DND-41 (cell line): Measurements from ENCODE around the gene NME7.

Source experiments
- ATAC-seq: fragments of 200-7000 bp; cut with Tn5 transposase; 3 replicates; pipeline ENCODE4 v1.9.1; 2021; ENCODE audit warnings: low read depth; ENCODE audit not compliant: insufficient read depth
- DNase-seq: peaks from one replicate; pipeline ENCODE4 v3.0.0-alpha.2; 2020
- H2AFZ ChIP-seq: 2 replicates; pipeline ENCODE4 v1.6.0; 2012; ENCODE audit warnings: low read depth, low read length
- H3K27ac ChIP-seq: 2 replicates; pipeline ENCODE4 v1.5.1; 2012; ENCODE audit warnings: low read length, inconsistent platforms
- H3K27me3 ChIP-seq: fragments of 200-600 bp; sonication (generic); 2 replicates; pipeline ENCODE4 v1.6.0; 2012; ENCODE audit warnings: low read length, mild to moderate bottlenecking, inconsistent platforms; ENCODE audit not compliant: insufficient read depth, poor library complexity
- H3K36me3 ChIP-seq: 2 replicates; pipeline ENCODE4 v1.5.1; 2012; ENCODE audit warnings: low read length, inconsistent platforms; ENCODE audit not compliant: insufficient read depth
- H3K4me1 ChIP-seq: 2 replicates; pipeline ENCODE4 v1.5.1; 2012; ENCODE audit warnings: mild to moderate bottlenecking, low read length; ENCODE audit not compliant: insufficient read depth
- H3K4me2 ChIP-seq: 2 replicates; pipeline ENCODE4 v1.6.0; 2012; ENCODE audit warnings: mild to moderate bottlenecking, moderate library complexity, low read length, inconsistent platforms; ENCODE audit not compliant: insufficient read depth
- H3K4me3 ChIP-seq, 2 experiments: fragments of 200-600 bp in 1 of 2; shearing (Covaris generic) in 1 of 2; 2 replicates each; pipeline ENCODE4 v1.5.1; 2012 to 2016; ENCODE audit warnings: inconsistent platforms in 2 of 2, low read length in 2 of 2, mild to moderate bottlenecking in 2 of 2, low read depth in 1 of 2, moderate library complexity in 1 of 2
- H3K79me2 ChIP-seq: 2 replicates; pipeline ENCODE4 v1.6.0; 2012; ENCODE audit warnings: low read length, inconsistent platforms; ENCODE audit not compliant: insufficient read depth
- H3K9ac ChIP-seq: 2 replicates; pipeline ENCODE4 v1.6.0; 2012; ENCODE audit warnings: low read depth, mild to moderate bottlenecking, inconsistent platforms, low read length, moderate library complexity
- H3K9me3 ChIP-seq: 2 replicates; pipeline ENCODE4 v1.5.1; 2012; ENCODE audit warnings: low read length, moderate library complexity, mild to moderate bottlenecking, inconsistent platforms; ENCODE audit not compliant: insufficient read depth, severe bottlenecking
- H4K20me1 ChIP-seq: 2 replicates; pipeline ENCODE4 v1.6.0; 2012; ENCODE audit warnings: low read length; ENCODE audit not compliant: insufficient read depth
- EZH2 ChIP-seq: IDR thresholded peaks from 3 replicates; pipeline ENCODE4 v1.6.1; 2012; ENCODE audit warnings: borderline replicate concordance, low read depth, mild to moderate bottlenecking, moderate library complexity, low read length, inconsistent platforms; ENCODE audit not compliant: severe bottlenecking
- TF ChIP-seq, protein P1 (sequence below): IDR thresholded peaks from 2 replicates; pipeline ENCODE4 v1.5.1; 2012; ENCODE audit warnings: borderline replicate concordance, low read length, moderate library complexity, mild to moderate bottlenecking; ENCODE audit not compliant: poor library complexity, severe bottlenecking; ENCODE audit errors: extremely low read depth

The NME7 gene

DNA sequence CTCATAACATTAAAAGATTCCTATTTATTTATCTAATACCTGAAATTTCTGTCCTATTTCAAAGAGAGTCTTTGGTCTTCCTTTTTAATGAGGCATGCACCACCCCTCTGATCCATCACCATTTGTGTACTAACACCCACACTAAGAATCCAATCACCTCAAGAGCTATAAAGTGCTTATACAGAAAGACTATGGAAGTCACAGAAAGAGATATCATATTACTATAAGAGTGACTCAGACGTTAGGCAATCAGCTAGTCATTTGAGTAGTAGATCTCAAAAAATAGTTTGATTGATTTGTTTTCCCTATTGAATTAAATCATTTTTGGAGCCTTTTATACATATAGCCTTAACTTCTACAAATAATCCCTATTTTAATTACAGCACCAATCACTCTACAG is 46.1 kb downstream of the NME7 start:
- H3K79me2 ChIP-seq: no peaks in the 10 kb centered on the region
- no peaks in the 10 kb centered on the region for H3K36me3 ChIP-seq
- H3K27ac ChIP-seq: no peak overlapping the region
- TF ChIP-seq, protein P1, sequence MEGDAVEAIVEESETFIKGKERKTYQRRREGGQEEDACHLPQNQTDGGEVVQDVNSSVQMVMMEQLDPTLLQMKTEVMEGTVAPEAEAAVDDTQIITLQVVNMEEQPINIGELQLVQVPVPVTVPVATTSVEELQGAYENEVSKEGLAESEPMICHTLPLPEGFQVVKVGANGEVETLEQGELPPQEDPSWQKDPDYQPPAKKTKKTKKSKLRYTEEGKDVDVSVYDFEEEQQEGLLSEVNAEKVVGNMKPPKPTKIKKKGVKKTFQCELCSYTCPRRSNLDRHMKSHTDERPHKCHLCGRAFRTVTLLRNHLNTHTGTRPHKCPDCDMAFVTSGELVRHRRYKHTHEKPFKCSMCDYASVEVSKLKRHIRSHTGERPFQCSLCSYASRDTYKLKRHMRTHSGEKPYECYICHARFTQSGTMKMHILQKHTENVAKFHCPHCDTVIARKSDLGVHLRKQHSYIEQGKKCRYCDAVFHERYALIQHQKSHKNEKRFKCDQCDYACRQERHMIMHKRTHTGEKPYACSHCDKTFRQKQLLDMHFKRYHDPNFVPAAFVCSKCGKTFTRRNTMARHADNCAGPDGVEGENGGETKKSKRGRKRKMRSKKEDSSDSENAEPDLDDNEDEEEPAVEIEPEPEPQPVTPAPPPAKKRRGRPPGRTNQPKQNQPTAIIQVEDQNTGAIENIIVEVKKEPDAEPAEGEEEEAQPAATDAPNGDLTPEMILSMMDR: no peak
- no peak for TF ChIP-seq EZH2
- DNase-seq (no peak), ATAC-seq (no peak)
- H3K4me3 ChIP-seq: no peak overlapping the region
- no peak overlapping the region for H3K4me2 ChIP-seq
- H3K4me1 ChIP-seq: no peaks in the 10 kb centered on the region
- no peaks in the 10 kb centered on the region for H3K27me3 ChIP-seq
- no peaks in the 10 kb centered on the region for H3K9me3 ChIP-seq
- H3K9ac ChIP-seq: no peak overlapping the region
- H2AFZ ChIP-seq: no peak overlapping the region
- H4K20me1 ChIP-seq: no peaks in the 10 kb centered on the region

DNA sequence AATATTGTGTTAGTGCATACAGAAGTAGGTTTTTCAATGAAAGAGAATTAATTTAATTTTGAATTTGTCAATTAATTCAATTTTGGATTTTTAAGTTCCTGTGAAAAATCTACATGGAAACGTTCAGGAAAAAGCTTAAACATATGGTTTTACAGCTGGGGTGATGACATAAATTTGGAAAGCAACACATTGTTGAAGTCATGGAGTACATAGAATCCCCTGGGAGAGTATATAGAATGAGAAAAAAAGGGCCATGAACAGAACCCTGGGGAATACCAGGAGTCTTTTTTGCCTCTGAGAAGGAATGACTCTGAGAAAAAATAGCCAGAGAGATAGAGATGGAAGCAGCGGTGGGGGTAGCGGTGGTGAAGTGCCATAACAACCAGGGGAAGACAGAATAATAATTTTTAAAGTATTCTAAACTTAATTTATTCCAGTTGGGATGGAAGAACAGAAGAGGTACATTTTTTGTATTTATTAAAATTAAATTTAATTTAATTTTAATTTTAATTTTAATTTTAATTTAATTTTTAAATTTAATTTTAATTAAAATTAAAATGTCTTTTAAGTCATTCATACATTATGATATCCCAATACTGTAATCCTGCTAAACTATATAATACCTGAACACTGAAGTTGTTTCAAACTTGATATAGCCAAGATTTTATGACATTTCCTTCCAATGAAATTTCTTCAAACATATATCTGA is 48.9 kb downstream of the NME7 start:
- Histone ChIP-seq H3K4me1 (no peaks in the 10 kb centered on the region), H3K4me2 (no peak overlapping the region), H3K4me3 (no peak overlapping the region), H4K20me1 (no peaks in the 10 kb centered on the region), H3K27ac (no peak overlapping the region), H2AFZ (no peak overlapping the region), H3K27me3 (no peaks in the 10 kb centered on the region), H3K9ac (no peak overlapping the region), H3K9me3 (no peaks in the 10 kb centered on the region), H3K36me3 (no peaks in the 10 kb centered on the region), H3K79me2 (no peaks in the 10 kb centered on the region)
- TF ChIP-seq, protein P1: no peak
- no peak for TF ChIP-seq EZH2
- no peak for ATAC-seq
- no peak for DNase-seq

DNA sequence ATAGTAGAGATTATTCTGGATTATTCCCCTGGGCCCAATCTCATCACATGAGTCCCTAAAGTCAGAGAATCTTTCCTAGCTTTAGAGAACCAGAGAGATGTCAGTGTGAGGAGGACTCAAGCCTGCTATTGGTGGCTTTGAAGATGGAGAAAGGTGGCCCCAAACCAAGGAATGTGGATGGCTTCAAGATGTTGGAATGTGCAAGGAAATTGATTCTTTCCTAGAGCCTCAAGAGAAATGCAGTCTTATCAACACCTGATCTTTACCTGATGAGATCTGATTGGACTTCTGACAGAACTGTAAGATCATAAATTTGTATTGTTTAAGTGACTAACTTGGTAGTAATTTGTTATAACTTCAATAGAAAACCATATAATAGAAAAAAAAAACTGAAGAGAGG is 51.0 kb downstream of the NME7 start:
- H4K20me1 ChIP-seq: no peaks in the 10 kb centered on the region
- no peak overlapping the region for H2AFZ ChIP-seq
- DNase-seq (no peak), ATAC-seq (no peak)
- H3K4me2 ChIP-seq: no peak overlapping the region
- no peaks in the 10 kb centered on the region for H3K79me2 ChIP-seq
- no peak overlapping the region for H3K9ac ChIP-seq
- H3K36me3 ChIP-seq: no peaks in the 10 kb centered on the region
- TF ChIP-seq EZH2: no peak
- TF ChIP-seq, protein P1: no peak
- no peaks in the 10 kb centered on the region for H3K27me3 ChIP-seq
- H3K4me1 ChIP-seq: peaks cover 11% of the 10 kb centered on the region; the same call in 1 of the 2 replicates
- no peaks in the 10 kb centered on the region for H3K9me3 ChIP-seq
- H3K4me3 ChIP-seq: no peak overlapping the region
- no peak overlapping the region for H3K27ac ChIP-seq
